Measurements from ENCODE around the gene ELP4.

DNA sequence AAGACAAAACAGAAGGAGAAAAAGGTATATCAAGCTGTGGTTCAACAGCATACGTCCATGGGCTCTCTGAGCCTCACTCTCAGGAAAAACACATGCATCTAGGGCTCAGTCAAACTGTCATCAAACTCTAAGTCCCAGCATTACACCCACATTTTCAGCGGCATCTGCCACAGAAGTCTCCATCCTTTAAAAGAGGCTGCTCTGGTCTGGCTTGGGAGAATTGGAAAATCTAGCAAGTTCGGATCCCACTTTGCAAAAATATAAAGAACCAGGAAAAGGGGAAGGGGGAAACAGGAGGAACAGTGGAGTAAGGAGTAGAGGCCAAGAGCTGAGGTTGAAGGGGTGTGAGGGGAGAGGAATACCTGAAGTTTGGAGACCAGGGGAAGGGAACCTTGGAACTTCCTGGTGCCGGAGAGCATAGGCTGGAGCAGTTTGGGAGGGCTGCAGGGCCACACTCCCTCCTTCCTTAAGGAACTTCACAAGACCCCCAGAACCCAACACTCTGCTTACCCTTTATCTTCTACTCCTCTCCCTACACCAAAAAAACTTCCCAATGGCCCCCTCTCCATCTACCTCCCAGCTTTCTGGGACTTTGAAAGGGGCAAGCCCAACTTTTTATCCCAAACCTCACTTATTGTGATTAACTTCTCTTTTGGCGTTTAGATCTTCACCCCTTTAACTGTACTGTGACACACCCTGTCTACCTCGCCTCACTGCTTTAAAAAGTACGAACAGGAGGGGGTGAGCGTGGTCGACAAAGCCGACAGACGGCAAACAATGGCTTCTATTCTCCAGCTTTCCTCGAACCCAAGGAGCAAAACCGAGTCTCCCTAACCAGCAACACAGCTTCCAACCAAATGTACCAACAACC is 297.6 kb downstream of the ELP4 start:
- TF ChIP-seq, protein P1, sequence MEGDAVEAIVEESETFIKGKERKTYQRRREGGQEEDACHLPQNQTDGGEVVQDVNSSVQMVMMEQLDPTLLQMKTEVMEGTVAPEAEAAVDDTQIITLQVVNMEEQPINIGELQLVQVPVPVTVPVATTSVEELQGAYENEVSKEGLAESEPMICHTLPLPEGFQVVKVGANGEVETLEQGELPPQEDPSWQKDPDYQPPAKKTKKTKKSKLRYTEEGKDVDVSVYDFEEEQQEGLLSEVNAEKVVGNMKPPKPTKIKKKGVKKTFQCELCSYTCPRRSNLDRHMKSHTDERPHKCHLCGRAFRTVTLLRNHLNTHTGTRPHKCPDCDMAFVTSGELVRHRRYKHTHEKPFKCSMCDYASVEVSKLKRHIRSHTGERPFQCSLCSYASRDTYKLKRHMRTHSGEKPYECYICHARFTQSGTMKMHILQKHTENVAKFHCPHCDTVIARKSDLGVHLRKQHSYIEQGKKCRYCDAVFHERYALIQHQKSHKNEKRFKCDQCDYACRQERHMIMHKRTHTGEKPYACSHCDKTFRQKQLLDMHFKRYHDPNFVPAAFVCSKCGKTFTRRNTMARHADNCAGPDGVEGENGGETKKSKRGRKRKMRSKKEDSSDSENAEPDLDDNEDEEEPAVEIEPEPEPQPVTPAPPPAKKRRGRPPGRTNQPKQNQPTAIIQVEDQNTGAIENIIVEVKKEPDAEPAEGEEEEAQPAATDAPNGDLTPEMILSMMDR (IDR thresholded peaks at IDR 0.05): no peak
- no peak for TF ChIP-seq POLR2A (IDR thresholded peaks at IDR 0.05)

All from breast epithelium (tissue), 3 donors.